Medulla oblongata (tissue), 1 donor: ENCODE results near the gene SYT2.
"Not testable (repeated sequence)": the region's sequence is repeated elsewhere in the genome, so short reads cannot be mapped to it uniquely, and the experiment has no call there.

Experiments used
- DNase-seq: peaks from one replicate; pipeline ENCODE4 v3.0.0-alpha.2; 2015; ENCODE audit errors: extremely low spot score

The SYT2 gene

GRCh38 chr1:202590975-202591411 is 119.3 kb downstream of the SYT2 start:
- DNase-seq: no peak

GRCh38 chr1:202590126-202590525 is 120.1 kb downstream of the SYT2 start:
- no peak for DNase-seq

GRCh38 chr1:202589190-202589930 is 120.9 kb downstream of the SYT2 start:
- no peak for DNase-seq

- DNase-seq: no peak
Observed at GRCh38 chr1:202588503-202589189, 121.6 kb downstream of the SYT2 start.

- DNase-seq: no peak
Observed at GRCh38 chr1:202587859-202588485, 122.3 kb downstream of the SYT2 start.

GRCh38 chr1:202586871-202587270 is 123.4 kb downstream of the SYT2 start:
- DNase-seq: no peak

- peak; percentile 67 for DNase-seq
Observed at GRCh38 chr1:202586018-202586821, 124.0 kb downstream of the SYT2 start.

- no peak for DNase-seq
Observed at GRCh38 chr1:202585590-202585933, 124.7 kb downstream of the SYT2 start.

GRCh38 chr1:202584707-202585589 is 125.3 kb downstream of the SYT2 start:
- no peak for DNase-seq

GRCh38 chr1:202582350-202582749 is 127.9 kb downstream of the SYT2 start:
- DNase-seq: not testable (repeated sequence)

- no peak for DNase-seq
Observed at GRCh38 chr1:202580619-202581018, 129.6 kb downstream of the SYT2 start.

GRCh38 chr1:202579806-202580205 is 130.4 kb downstream of the SYT2 start:
- DNase-seq: no peak

- no peak for DNase-seq
Observed at GRCh38 chr1:202578565-202578964, 131.7 kb downstream of the SYT2 start.

- DNase-seq: no peak
Observed at GRCh38 chr1:202578001-202578504, 132.2 kb downstream of the SYT2 start.

- no peak for DNase-seq
Observed at GRCh38 chr1:202577381-202577780, 132.9 kb downstream of the SYT2 start.

- DNase-seq: peak; percentile 33
Observed at GRCh38 chr1:202576816-202577215, 133.4 kb downstream of the SYT2 start.

GRCh38 chr1:202575918-202576653 is 134.2 kb downstream of the SYT2 start:
- no peak for DNase-seq

- no peak for DNase-seq
Observed at GRCh38 chr1:202572867-202573266, 137.4 kb downstream of the SYT2 start.

- peak; percentile 70 for DNase-seq
Observed at GRCh38 chr1:202571719-202572339, 138.4 kb downstream of the SYT2 start.
